NK-92 (cell line): ENCODE measurements around the gene CSF1R.
"Not testable (repeated sequence)": the region's sequence is repeated elsewhere in the genome, so short reads cannot be mapped to it uniquely, and the experiment has no call there.

ENCODE experiments used
- DNase-seq: peaks from one replicate; lab custom pipeline; 2025; ENCODE audit not compliant: unreplicated experiment; lab: John Stamatoyannopoulos, UW

CSF1R gene

DNA sequence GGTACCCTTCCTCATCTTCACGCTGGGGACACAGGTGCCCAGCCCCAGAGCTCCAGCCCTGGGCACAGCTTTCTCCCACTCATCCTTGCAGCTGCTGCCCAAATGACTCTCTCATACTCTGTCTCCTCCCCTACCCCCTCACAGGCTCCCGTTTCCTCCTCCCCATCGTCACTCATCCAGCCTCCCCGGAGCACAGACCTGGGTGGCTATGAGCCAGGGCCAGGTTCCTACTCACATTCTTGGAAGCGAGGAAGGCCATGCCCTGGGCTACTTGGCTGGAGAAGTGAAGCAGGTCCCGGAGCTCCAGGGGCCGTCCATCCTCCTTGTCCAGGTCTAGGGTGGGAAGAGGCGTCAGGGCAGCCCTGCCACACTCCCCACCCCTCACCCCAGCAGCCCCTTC lies 29.3 kb downstream of the CSF1R start:
- no peak for DNase-seq

DNA sequence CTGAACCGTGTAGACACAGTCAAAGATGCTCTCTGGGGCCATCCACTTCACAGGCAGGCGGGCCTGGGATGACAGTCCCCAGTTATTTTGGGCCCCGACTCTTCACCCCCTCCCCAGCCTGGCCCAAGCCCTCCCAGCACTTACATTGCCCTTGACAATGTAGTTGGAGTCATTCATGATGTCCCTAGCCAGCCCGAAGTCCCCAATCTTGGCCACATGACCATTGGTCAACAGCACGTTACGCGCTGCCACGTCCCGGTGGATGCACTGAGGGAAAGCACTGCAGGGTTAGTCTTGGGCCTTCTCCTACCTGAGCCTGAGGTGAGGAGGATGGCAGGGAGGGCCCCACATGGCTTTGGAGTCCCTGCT lies 30.3 kb downstream of the CSF1R start:
- DNase-seq = no peak

DNA sequence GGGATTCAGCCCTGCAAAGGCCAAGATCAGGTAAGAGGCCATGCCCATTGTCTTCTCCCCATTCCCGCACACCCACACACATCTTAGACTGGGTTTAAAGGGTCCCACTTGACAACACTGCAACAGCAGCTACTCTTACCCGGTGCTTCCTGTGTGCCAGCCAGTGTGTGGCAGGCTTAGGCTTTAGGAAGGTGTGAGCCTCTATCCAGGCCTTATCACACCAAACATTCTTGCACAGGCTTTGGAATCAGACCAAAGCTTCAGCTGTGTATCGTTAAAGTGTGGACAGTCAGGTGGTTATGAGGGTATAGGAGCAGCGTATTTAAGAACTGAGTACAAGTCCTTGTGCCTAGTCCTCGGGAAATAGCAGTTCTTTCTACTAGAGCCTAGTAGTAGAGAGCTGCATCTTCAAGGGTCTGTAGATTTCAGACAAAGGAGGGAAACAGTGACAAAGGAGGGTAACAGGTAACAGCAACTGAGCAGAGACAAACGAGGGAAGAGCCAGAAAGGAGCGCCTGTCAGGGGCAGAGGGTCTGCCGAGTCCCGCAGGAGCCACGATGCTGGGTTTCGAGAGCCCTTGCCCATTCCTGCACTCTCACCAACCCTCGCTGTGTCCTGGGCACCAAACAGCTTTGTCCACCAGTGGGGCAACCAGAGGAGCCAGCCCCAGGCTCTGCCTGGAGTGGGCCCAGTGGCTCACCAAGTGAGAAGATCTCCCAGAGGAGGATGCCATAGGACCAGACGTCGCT lies 30.9 kb downstream of the CSF1R start:
- no peak for DNase-seq

DNA sequence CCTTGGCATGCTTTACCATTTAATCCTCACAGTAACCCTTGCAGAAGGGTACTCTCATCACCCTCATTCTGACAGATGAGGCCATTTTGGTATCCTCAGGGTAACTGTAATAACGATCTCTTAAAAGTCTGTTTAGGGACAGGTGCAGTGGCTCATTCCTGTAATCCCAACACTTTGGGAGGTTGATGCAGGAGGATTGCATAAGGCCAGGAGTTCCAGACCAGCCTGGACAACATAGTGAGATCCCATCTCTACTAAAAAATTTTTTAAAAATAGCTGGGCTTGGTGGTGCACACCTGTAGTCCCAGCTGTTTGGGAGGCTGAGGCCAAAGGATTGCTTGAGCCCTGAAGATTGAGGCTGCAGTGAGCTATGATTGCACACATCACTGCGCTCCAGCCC lies 31.8 kb downstream of the CSF1R start:
- DNase-seq = no peak

DNA sequence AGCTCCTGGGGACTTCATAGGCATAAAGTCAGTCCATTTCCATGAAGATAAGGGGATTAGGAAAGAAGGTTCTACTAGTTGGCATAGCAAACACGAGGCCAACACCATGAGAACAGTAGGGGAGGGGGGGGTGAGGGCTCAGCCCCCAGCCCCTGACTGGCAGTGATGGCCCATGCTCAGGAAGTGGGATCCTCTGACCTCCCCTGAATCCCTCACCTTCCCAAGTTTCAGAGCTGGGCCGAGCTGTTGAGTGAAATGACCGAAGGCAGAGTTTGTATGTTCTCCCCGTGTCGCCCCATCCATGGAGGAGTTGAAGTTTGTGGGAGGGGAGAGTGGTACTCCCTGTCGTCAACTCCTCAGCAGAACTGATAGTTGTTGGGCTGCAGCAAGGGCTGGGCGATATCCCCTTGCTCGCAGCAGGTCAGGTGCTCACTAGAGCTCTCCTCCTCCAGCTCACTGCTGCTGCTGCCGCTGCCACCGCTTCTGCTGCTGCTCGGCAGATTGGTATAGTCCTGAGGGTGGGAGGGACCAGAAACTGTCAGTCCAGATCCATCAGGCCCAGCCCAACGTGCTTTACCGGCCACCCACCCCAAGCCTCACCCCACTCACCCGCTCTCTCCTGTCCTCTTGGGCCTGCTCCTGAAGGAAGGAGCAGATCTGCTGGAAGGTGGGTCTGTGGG lies 32.5 kb downstream of the CSF1R start:
- no peak for DNase-seq

DNA sequence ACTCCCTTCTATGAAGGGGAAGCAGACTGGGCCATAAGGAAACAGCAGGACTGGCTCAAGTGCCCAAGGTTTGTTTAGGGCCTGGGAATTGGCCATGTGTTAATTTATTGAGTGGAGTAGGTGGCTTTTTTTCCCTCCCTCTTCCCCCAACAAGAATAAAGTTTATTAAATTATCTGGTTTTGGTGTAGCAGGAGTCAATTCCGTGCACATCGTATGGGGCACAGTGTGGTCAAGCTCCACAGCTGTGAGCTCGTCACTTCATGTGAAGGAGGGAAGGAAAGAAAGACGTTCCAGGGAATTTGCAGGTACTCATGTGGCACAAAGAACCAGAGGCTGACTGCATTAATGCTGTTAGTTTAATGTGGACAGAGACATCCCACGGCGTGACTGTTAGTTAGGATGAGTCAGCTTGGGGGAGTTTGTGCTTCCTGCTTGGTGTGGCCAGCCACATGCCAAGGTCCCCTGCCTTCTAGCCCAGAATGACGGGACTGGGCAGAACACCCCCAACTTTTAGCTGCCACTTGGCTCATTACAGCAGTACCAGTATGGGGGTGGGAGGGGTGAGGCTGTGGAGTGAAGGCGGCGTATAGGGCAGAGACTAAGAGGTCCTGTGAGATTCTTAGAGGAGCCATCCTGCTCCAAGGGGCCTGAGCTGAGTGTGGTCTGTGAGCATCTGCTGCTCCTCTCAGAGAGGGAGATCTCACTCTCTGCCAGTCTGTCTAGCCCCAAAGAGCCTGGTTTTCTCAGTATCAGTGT lies 33.2 kb downstream of the CSF1R start:
- no peak for DNase-seq

DNA sequence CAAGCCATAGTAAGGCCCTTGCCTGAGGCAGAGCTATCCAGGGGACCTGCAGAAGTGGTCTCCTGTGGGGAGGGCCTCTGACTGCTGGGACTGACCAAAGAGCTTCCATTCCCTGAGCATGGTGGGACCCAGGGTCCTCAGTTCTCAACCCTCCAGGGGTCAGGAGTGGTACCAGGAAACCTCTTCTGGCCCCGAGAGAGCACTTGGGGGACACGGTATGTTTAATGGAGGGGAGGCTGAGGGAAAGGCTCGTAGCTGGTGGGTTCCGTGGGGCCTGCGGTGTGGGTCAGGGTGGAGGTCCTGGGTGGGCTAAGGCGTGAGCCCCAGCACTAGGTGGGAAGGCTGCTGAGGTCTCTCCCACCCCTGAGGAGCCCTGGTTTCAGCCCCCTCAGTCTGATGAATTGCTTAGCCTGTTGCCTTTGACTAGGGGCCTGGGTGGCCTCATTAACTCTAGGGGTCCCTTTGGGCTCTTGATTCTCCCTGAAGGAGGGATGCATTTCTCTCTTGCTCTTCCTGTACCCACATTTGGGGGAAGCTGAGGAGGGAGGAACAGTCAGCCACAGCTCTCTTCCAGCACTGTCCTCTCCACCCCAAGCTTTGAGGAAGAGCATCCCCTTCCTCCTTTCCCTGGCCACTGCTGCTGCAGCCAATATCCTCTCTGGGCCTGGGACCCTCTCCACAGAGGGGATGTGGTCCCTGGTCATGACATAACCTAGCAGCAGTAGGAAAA lies 34.0 kb downstream of the CSF1R start:
- DNase-seq = no peak

DNA sequence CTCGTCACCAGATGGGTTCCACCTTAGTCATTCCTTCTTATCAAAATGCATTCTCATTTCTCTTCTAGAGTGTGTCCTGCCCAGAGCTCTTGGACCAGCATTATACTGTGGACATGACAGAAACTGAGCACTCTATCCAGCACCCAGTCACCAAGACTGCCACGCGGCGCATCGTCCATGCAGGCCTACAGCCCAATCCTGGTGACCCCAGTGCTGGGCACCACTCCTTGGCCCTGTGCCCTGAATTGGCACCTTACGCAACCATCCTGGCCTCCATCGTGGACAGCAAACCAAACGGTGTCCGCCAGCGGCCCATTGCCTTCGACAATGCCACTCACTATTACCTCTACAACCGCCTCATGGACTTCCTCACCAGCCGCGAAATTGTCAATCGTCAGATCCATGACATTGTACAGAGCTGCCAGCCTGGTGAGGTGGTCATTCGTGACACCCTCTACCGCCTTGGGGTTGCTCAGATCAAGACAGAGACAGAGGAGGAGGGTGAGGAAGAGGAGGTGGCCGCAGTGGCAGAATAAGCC lies 34.6 kb downstream of the CSF1R start:
- no peak for DNase-seq

DNA sequence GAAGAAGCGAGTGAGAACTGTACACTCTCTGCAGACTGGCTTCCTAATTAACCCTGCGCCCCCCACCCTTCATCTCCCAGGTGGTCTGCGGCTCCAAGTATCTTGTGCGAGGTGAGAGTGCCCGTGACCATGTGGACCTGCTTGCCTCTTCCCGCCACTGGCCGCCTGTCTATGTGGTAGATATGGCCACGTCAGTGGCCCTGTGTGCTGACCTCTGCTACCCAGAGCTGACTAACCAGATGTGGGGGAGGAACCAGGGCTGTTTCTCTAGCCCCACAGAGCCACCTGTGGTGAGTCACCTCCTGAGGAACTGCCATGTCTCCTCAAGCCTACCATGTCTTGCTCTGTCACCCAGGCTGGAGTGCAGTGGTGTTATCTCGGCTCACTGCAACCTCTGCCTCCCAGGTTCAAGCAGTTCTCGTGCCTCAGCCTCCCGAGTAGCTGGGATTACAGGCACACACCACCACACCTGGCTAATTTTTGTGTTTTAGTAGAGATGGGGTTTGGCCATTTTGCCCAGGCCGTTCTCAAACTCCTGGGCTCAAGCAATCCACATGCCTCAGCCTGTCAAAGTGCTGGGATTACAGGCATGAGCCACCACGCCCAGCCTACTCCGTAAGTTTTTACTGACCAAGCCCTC lies 36.1 kb downstream of the CSF1R start:
- DNase-seq = not testable (repeated sequence)

DNA sequence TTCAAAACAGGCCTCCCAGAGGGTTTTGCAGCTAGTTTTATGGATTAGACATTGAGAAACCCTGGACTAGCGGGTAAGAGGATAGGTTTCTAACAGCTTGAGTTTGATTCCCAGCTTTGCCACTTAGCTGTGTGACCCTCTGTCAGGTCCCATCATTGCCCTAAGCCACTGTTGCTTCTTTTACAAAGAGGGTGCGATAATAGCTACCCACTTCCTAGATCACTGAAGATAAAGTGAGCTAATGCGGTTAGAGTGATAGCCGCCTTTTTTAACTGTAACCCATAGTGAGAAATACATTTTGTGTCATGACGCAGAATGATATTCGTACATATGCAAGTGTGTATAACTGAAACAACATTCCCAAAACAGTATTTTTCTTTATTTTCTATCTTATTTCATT lies 40.3 kb downstream of the CSF1R start:
- DNase-seq = no peak

DNA sequence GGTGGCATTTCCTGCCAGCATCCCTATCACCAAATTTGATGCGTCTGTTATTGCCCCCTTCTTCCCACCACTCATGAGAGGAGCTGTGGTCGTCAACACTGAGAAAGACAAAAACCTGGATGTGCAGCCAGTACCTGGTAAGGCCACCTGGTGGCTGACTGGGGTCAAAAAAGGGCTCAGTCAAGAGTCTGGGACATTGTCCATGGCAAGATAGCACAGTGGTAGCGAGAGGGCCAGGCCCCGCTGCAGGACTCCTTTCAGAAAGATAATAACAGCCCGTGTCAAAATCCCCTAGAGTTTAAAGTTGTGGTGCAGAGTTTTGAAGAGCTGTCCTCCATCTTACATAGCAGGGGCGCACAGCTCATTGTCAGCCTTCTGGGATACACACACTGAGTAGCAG lies 40.8 kb downstream of the CSF1R start:
- DNase-seq = no peak

DNA sequence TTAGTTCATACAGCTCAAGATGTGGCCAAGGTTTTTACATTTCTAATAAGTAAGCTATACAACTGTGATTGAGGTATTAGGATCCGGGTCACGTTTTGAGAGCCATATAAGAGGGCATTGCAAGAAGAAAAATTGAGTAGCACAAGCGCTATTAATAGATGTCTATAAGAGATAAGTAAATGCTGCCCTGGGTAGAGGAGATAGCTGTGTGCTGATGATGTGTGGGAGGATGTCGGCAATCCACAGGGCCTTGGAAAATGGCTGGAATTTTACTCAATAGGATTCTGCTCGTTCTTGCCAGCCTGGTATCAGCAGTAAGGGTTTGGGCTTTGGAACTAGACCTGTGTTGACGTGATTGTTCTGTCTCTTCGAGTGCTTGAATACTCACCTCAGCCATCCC lies 41.6 kb downstream of the CSF1R start:
- DNase-seq = no peak

DNA sequence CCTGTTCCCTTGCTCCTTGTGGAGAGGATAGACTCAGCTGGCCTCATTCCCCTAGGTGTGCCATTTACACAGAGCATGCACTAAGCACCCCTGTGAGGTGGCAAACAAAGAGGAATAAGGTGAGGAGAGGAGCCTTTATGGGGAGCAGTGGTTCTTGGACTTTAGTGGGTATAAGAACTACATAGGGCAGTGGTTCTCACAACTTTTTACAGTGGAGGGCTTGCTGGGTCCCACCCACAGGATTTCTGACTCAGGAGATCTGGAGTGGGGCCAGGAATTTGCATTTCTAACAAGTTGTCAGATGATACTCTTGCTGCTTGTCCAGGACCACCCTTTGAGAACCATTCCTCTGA lies 42.0 kb downstream of the CSF1R start:
- DNase-seq = no peak

DNA sequence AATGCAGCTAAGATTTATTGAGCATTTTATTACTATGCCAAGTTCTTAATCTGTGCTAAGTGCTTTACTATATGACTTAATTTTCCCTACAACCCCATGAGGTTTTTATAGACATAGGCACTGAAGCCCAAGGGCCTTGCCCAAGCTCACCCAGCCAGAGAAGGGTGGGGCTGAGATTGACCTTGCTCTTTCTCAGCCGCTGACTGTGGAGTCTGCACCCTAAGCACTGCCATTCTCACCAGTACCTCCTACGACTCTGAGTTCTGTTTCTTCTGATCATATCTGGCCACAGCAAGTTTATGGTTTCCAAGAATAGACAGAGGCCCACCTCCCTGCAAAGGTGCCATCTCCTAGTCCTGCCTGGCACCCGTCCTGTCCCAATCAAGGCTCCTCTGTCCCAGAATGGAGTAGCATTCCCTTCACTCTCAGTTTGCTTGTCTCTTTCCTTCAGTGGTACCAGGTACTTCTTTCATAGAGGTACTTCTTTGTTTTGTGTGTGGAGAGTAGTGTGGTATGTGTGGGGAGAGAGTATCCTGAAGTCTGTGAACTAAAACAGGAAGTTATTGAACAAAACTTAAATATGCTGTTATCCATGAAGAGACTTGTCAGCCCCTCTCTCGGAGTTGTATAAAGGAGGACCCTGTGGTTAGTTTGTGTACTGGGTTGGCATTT lies 42.6 kb downstream of the CSF1R start:
- no peak for DNase-seq

DNA sequence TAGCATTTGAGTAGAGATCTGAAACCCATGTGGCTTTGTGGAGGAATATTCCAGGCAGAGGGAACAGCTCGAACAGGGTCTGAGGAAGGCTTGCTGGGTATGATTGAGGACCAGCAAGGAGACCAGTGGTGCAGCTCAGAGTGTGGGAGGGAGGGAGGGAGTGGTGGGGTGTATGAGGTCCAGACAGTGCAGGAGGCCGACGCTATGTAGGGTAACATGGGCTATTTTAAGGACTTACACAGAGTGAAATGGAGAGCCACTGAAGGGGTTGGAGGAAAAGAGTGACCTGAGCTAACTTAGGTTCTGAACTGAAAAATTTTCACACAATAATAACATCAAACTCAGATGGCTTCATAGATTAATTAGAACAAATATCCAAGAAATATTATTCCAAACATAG lies 43.9 kb downstream of the CSF1R start:
- DNase-seq = no peak

DNA sequence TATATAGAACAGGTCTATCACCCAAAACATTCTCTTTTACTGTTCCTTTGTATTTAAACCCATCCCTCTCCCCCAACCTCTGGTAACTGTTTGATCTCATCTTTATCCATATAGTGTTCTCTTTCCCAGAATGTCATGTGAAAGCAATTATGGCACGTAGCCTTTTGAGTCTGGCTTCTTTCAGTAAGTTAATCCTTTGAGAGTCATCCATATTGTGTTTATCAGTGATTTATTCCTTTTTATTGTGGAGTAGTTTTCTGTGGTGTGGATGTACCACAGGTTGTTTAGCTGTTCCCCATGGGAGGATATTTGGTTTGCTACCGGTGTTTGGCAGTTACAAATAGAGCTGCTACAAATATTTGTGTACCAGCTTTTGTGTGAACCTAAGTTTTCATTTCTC lies 47.8 kb downstream of the CSF1R start:
- no peak for DNase-seq

DNA sequence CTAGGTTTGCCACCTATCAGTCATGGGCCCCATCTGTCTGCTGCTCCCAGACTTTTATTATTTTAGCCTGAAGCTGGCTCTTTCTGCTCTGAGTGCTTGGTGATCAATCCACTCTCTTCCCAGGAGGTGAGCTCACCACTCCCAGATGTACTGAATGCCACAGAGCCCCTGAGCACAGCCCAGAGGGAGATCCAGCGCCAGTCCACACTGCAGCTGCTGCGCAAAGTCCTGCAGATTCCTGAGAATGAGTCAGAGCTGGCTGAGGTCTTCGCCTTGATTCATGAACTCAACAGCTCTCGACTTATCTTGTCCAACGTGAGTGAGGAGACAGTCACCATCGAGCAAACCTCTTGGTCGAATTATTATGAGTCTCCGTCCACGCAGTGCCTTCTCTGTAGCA lies 49.8 kb downstream of the CSF1R start:
- DNase-seq = no peak

DNA sequence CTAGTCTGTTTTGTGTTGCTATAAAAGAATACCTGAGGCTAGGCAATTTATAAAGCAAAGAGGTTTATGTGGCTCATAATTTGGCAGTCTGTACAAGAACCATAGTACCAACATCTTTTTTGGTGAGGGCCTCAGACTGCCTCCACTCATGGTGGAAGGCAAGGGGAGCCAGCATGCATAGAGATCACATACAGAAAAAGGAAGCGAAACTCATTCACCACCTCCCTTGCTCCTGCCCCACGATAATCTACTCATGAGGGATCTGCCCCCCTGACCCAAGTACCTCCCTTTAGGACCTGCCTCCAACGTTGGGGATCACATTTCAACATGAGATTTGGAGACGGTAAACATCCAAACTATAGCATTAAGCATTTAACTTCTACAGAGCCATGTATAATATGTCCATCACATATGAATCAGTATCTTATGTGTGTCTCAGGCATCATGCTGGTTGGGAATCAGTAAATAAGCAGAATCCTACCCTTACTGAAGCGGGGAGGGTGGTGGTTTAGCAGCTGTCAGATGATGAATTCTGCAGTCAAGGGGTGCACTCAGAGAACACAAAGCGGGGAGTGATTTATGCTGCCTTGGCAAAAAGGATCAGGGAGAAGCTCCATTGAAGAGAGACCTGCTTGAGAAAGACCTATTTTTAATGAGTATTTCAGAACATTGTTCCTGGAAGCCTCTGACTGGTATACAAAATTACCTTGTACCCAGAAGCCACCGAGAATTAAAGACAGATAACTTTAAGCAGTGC lies 51.0 kb downstream of the CSF1R start:
- no peak for DNase-seq

DNA sequence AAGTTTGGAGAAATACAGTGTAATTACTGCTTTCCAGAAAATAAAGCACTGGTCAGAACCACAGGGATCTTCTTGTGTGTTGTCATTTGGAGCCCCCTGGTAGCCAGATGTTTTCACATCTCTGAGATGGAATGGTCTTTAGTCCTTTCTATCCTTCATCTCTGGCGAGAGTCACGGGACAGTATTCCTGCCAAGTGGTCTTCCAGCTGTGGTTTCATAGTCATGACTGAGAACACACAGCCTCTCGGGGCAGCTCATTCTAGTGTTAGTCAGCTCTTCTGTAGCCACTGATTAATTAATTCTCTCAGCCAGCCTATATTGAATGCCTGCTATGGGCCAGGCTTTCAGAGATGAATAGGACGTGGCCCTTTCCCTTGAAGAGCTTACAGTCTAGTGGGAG lies 51.7 kb downstream of the CSF1R start:
- no peak for DNase-seq

DNA sequence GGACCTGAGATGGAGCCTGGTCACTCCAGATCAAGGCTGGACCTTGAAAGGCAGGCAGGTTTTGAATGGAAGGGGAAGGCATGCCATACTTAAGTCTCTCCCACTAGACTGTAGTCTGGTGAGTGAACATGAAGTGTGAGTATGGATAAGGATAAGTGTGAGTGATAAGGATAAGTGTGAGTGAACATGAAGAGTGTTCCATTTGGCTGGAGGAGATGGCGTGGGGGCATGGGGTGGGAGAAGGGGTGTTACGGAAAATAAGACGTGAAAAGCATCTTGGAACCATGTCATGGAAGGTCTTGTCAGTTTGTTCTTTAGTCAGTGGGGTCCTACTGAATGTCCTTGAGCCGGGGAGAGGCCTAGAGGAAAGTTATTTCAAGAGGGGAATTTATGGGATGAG lies 53.0 kb downstream of the CSF1R start:
- DNase-seq = no peak
